AG04450 (cell line): ENCODE data around the gene TMTC4. TPM values are rescaled to one million over a fixed set of nuclear protein-coding genes. Genes with fewer than 3 reads are reported as not detected.

Experiments used
- CTCF ChIA-PET: fragments of 300-600, 350-600 bp; formaldehyde crosslinking; extraction: SDS; loops from one replicate; lab custom pipeline; 2022; ENCODE audit warnings: antibody characterized with exemption, inconsistent platforms; lab: Charles Lee
- POLR2A ChIA-PET: fragments of 350-600 bp; formaldehyde crosslinking; extraction: SDS; loops from one replicate; lab custom pipeline; 2021; ENCODE audit warnings: antibody characterized with exemption, inconsistent platforms; lab: Yijun Ruan, JAX
- DNase-seq: peaks from one replicate; pipeline ENCODE4 v3.0.0-alpha.2; 2011; ENCODE audit warnings: low read depth, low spot score
- H3K27ac ChIP-seq: one replicate; pipeline ENCODE4 v1.5.1; 2012; ENCODE audit warnings: low read depth, low read length, control low read depth
- H3K27me3 ChIP-seq: one replicate; pipeline ENCODE4 v1.6.0; 2012; ENCODE audit warnings: low read length; ENCODE audit not compliant: control insufficient read depth, insufficient read depth
- H3K4me3 ChIP-seq: 2 replicates; pipeline ENCODE4 v1.5.1; 2011; ENCODE audit warnings: mild to moderate bottlenecking, low read depth, low read length, control low read depth
- H3K9me3 ChIP-seq: 2 replicates; pipeline ENCODE4 v1.5.1; 2012; ENCODE audit warnings: low read length; ENCODE audit not compliant: control insufficient read depth, insufficient read depth
- CTCF ChIP-seq: IDR thresholded peaks from 2 replicates; pipeline ENCODE4 v1.5.1; 2011; ENCODE audit warnings: low read depth, low read length, control low read depth, inconsistent platforms
- polyA plus RNA-seq: library from polyadenylated mRNA; depleted of rRNA; stranded (reverse); fragments of >200 nt; gene quantifications from 2 replicates; pipeline ENCODE4 v1.2.3, GENCODE V29; 2011

The TMTC4 gene
- polyA plus RNA-seq, 1 experiment: 22.2 TPM

GRCh38 chr13:100662468-100663211, 12.0 kb downstream of the TMTC4 start:
- no peak for TF ChIP-seq CTCF
- Histone ChIP-seq H3K4me3 (no peak overlapping the region), H3K27me3 (no peaks in the 10 kb centered on the region), H3K27ac (no peak overlapping the region), H3K9me3 (no peaks in the 10 kb centered on the region)
- ChIA-PET POLR2A (no interaction called here), CTCF (no interaction called here)
- no peak for DNase-seq

GRCh38 chr13:100660761-100661160, 13.8 kb downstream of the TMTC4 start:
- TF ChIP-seq CTCF: no peak
- H3K27ac ChIP-seq: no peak overlapping the region
- no peaks in the 10 kb centered on the region for H3K27me3 ChIP-seq
- no peak for DNase-seq
- no peaks in the 10 kb centered on the region for H3K9me3 ChIP-seq
- H3K4me3 ChIP-seq: no peak overlapping the region
- ChIA-PET CTCF (interaction anchor here (1.0 to 1.1 kb wide), 2 partner anchors 14 to 88 kb away, joined by 3 to 7 read pairs; partner anchors contain the start of gene TMTC4), POLR2A (no interaction called here)

DNA sequence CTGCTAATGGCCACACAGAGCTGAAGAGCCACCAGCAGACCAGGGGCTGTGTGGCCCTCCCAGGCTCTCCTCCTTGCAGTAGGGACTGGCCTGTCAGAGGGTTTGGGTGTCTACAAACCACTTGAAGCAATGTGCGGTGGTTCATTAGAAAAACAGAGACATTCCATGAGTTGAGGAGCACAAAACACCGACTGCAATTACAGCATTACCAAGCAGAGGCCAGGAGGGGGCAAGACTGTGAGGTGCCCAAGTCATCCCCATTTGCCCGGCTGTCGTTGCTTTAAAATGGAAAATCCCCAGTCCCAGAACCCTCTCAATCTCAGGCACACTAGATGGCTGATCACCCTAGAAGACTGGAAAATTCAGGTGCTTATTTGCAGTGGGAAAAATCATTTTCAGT, 15.0 kb downstream of the TMTC4 start:
- no peak overlapping the region for H3K27ac ChIP-seq
- no peak for DNase-seq
- H3K4me3 ChIP-seq: no peak overlapping the region
- H3K9me3 ChIP-seq: no peaks in the 10 kb centered on the region
- TF ChIP-seq CTCF: no peak
- CTCF ChIA-PET: no interaction called here
- H3K27me3 ChIP-seq: no peaks in the 10 kb centered on the region
- POLR2A ChIA-PET: no interaction called here

GRCh38 chr13:100658363-100658762, 16.2 kb downstream of the TMTC4 start:
- Histone ChIP-seq H3K27me3 (no peaks in the 10 kb centered on the region), H3K4me3 (no peak overlapping the region), H3K9me3 (no peaks in the 10 kb centered on the region), H3K27ac (no peak overlapping the region)
- ChIA-PET POLR2A (no interaction called here), CTCF (interaction anchor here (1.3 to 2.5 kb wide), 2 partner anchors 12 to 16 kb away, joined by 6 to 11 read pairs; partner anchors contain the start of gene TMTC4)
- no peak for TF ChIP-seq CTCF
- DNase-seq: no peak

DNA sequence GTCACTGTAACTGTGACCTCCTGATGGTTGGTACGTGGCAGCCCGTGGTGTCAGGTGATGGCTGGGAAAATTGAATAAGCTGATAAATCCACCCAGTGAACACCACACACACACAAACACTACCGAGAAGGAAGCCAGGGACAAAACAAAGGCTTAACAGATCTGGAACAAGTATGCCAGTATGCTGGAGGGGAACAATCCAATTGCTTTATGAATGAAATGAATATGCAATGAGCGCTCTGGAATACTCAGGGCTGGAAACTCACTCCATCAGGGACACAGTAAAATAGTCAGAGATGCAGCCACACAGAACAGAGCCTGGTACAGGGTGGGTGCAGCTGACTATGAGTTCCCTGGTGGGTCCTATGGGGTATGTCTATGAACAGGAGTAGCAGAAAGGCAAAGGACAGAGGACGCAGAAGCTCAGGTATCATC, 16.7 kb downstream of the TMTC4 start:
- DNase-seq: no peak
- H3K4me3 ChIP-seq: no peak overlapping the region
- TF ChIP-seq CTCF: no peak
- CTCF ChIA-PET: interaction anchor here (1.3 to 2.5 kb wide), 2 partner anchors 12 to 17 kb away, joined by 6 to 11 read pairs; partner anchors contain the start of gene TMTC4
- H3K27me3 ChIP-seq: no peaks in the 10 kb centered on the region
- no peaks in the 10 kb centered on the region for H3K9me3 ChIP-seq
- POLR2A ChIA-PET: no interaction called here
- no peak overlapping the region for H3K27ac ChIP-seq
